Iris pigment epithelial cell (primary cell): Measurements from ENCODE around the gene HRCT1.
"Not testable (repeated sequence)": the region's sequence is repeated elsewhere in the genome, so short reads cannot be mapped to it uniquely, and the experiment has no call there.

ENCODE experiments used
- DNase-seq: peaks from one replicate; pipeline ENCODE4 v3.0.0-alpha.2; 2011; ENCODE audit warnings: low read depth

The HRCT1 gene

GRCh38 chr9:35918780-35919179 lies 12.8 kb downstream of the HRCT1 start:
- DNase-seq, result no peak

GRCh38 chr9:35919212-35920008 lies 13.4 kb downstream of the HRCT1 start:
- no peak for DNase-seq

- DNase-seq, result no peak
These were observed 14.1 kb downstream of the HRCT1 start for GRCh38 chr9:35920051-35920620.

GRCh38 chr9:35923598-35923926 lies 17.6 kb downstream of the HRCT1 start:
- DNase-seq, result no peak

- DNase-seq, result peak; percentile 96
These were observed 18.1 kb downstream of the HRCT1 start for GRCh38 chr9:35923927-35924763.

GRCh38 chr9:35928591-35929452 lies 22.8 kb downstream of the HRCT1 start:
- DNase-seq, result no peak

- no peak for DNase-seq
These were observed 23.4 kb downstream of the HRCT1 start for GRCh38 chr9:35929453-35929718.

- DNase-seq, result no peak
These were observed 24.5 kb downstream of the HRCT1 start for GRCh38 chr9:35930521-35930920.

- DNase-seq, result no peak
These were observed 25.0 kb downstream of the HRCT1 start for GRCh38 chr9:35930989-35931388.

GRCh38 chr9:35932735-35933134 lies 26.7 kb downstream of the HRCT1 start:
- DNase-seq, result no peak

GRCh38 chr9:35933550-35934067 lies 27.6 kb downstream of the HRCT1 start:
- no peak for DNase-seq

GRCh38 chr9:35934069-35934468 lies 28.1 kb downstream of the HRCT1 start:
- not testable (repeated sequence) for DNase-seq

GRCh38 chr9:35935261-35935660 lies 29.3 kb downstream of the HRCT1 start:
- peak; percentile 80 for DNase-seq

GRCh38 chr9:35935755-35936509 lies 29.9 kb downstream of the HRCT1 start:
- peak; percentile 76 for DNase-seq

- peak; percentile 79 for DNase-seq
These were observed 31.2 kb downstream of the HRCT1 start for GRCh38 chr9:35937227-35937626.

- DNase-seq, result no peak
These were observed 32.7 kb downstream of the HRCT1 start for GRCh38 chr9:35938474-35939356.

- DNase-seq, result no peak
These were observed 33.8 kb downstream of the HRCT1 start for GRCh38 chr9:35939679-35940250.

- DNase-seq, result no peak
These were observed 34.7 kb downstream of the HRCT1 start for GRCh38 chr9:35940458-35941407.

GRCh38 chr9:35942286-35942685 lies 36.3 kb downstream of the HRCT1 start:
- DNase-seq, result no peak
